GM12865 (cell line): ENCODE data around the gene LPAR1.
A peak's percentile ranks its signal among the peaks of the same experiment; 100 is the strongest.

Source experiments
- DNase-seq: peaks from one replicate; pipeline ENCODE4 v3.0.0; 2010; ENCODE audit warnings: low read depth
- H3K4me3 ChIP-seq: 2 replicates; pipeline ENCODE4 v1.5.1; 2011; ENCODE audit warnings: mild to moderate bottlenecking, low read depth, low read length, control low read depth
- CTCF ChIP-seq: IDR thresholded peaks from 2 replicates; pipeline ENCODE4 v1.5.1; 2011; ENCODE audit warnings: low read length, control low read depth, low read depth, inconsistent platforms; ENCODE audit not compliant: insufficient read depth; ENCODE audit errors: missing control alignments

The LPAR1 gene

GRCh38 chr9:110895147-110895905 is 142.9 kb downstream of the LPAR1 start:
- no peak overlapping the region for H3K4me3 ChIP-seq
- no peak for DNase-seq
- no peak for TF ChIP-seq CTCF

- H3K4me3 ChIP-seq = no peak overlapping the region
- TF ChIP-seq CTCF = no peak
- no peak for DNase-seq
Observed at GRCh38 chr9:110894731-110895130, 143.5 kb downstream of the LPAR1 start.

GRCh38 chr9:110892689-110893088 is 145.6 kb downstream of the LPAR1 start:
- no peak for DNase-seq

GRCh38 chr9:110891760-110892159 is 146.5 kb downstream of the LPAR1 start:
- H3K4me3 ChIP-seq = no peak overlapping the region
- no peak for TF ChIP-seq CTCF
- DNase-seq = no peak

More at GRCh38 chr9:110892689-110893088, 145.6 kb downstream of the LPAR1 start:
- no peak for TF ChIP-seq CTCF
- H3K4me3 ChIP-seq = no peak overlapping the region

- DNase-seq = no peak
- no peak overlapping the region for H3K4me3 ChIP-seq
- no peak for TF ChIP-seq CTCF
Observed at GRCh38 chr9:110890416-110890815, 147.9 kb downstream of the LPAR1 start.

GRCh38 chr9:110887276-110887675 is 151.0 kb downstream of the LPAR1 start:
- DNase-seq = no peak
- no peak overlapping the region for H3K4me3 ChIP-seq
- no peak for TF ChIP-seq CTCF

GRCh38 chr9:110886832-110887231 is 151.4 kb downstream of the LPAR1 start:
- TF ChIP-seq CTCF = no peak
- peak; percentile 26 for DNase-seq
- H3K4me3 ChIP-seq = no peak overlapping the region
